ENCODE data around the gene PPM1E.

- TF ChIP-seq CTCF (IDR thresholded peaks at IDR 0.05) (no peak), EP300 (IDR thresholded peaks at IDR 0.05) (no peak)
Observed at GRCh38 chr17:58970609-58971450, 215.2 kb downstream of the PPM1E start.
